GM12874 (cell line): ENCODE results near the gene RFC3.

Source experiments
- TF ChIP-seq, protein P1 (sequence below): IDR thresholded peaks from 2 replicates; pipeline ENCODE4 v1.5.1; 2011; ENCODE audit warnings: low read depth, mild to moderate bottlenecking, control low read depth, low read length, moderate library complexity; ENCODE audit not compliant: insufficient read depth

The RFC3 gene, protein sequence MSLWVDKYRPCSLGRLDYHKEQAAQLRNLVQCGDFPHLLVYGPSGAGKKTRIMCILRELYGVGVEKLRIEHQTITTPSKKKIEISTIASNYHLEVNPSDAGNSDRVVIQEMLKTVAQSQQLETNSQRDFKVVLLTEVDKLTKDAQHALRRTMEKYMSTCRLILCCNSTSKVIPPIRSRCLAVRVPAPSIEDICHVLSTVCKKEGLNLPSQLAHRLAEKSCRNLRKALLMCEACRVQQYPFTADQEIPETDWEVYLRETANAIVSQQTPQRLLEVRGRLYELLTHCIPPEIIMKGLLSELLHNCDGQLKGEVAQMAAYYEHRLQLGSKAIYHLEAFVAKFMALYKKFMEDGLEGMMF

DNA sequence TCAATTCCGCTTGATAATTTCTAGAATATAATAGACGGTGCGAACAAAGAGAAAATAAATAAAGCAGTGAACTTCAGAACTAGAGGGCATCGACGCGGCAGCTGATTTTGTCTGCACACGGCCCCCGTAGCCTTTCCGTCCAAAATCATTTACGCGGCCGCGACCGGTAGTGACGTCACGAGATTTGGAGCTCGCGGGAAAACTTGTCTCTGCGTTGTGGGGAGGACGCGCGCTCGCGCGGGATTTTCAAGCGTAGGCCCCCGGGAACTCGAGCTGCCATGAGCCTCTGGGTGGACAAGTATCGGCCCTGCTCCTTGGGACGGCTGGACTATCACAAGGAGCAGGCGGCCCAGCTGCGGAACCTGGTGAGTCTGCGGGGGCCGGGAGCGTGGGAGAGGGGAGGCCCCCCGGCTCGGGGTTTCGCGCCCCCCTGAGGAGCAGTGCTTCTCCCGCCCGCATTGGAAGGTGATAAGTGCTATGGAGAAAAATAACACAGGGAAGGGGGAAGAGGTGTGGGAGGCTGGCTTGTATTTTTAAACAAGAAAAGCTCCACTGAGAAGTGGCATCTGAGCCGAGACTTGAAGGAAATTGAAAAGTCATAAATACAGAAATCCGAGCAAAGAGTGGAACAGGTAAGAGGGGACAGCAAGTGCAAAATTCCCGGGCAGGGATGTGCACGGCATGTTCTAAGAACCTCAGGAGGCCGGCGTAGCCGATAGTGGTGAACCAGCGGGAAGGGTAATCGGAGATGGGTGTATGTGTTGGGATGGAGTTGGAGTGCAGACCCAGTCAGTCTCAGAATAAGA, at the start of gene RFC3:
Gene RFC3, plus strand, starts transcription at position 249 of the 806 bp plus-strand sequence. Its CDS starts 30 bp downstream, at position 279.
- TF ChIP-seq, protein P1, sequence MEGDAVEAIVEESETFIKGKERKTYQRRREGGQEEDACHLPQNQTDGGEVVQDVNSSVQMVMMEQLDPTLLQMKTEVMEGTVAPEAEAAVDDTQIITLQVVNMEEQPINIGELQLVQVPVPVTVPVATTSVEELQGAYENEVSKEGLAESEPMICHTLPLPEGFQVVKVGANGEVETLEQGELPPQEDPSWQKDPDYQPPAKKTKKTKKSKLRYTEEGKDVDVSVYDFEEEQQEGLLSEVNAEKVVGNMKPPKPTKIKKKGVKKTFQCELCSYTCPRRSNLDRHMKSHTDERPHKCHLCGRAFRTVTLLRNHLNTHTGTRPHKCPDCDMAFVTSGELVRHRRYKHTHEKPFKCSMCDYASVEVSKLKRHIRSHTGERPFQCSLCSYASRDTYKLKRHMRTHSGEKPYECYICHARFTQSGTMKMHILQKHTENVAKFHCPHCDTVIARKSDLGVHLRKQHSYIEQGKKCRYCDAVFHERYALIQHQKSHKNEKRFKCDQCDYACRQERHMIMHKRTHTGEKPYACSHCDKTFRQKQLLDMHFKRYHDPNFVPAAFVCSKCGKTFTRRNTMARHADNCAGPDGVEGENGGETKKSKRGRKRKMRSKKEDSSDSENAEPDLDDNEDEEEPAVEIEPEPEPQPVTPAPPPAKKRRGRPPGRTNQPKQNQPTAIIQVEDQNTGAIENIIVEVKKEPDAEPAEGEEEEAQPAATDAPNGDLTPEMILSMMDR: no peak

DNA sequence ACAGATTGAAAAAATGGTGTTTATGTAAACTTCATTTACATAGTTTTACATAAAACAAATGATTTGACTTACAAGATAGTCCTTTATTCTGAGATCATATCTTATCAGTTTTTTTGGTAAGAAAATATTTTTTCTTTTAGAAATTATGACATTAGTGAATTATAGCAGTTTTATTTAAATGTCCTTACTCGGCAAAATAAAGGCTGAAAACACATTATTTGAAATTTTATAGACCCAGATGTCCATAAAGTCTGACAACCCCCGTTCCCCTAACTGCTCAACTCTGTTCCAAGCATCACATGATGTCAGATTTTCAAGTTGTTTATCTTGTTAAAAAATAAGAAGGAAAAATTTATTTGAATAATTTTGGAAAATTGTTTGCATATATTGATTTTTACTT, 46.7 kb upstream of the RFC3 start:
- TF ChIP-seq, protein P1: no peak

DNA sequence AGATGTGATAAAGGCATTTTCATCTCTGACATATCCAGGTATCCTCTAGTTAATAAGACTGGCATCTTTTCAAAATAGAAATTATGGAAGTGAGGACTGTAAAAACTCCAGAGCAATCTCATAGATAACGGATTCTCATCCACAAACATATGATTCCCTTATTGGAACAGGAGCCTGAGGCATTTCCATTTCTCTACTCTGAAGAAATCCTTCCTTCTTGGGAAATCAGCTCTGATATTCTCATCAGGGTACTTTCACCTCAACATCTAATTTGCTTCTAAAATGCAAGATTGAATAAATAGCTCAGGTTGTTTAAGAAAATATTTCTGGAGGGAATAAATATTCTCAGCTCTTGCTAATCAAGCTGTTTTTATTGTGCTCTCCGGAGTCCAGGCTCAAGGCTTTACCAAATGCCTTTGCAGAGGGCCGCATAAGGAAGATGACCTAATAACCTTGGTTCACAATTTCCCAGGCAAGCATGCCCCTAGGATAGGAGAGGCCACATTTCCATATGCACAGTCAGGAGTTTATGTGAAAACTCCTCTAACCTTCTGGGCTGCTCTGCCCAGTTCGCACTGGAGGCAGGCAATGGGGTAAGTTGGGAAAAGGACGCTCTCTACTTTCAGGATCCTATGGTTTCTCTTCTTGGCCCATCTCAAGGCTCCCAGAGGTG, 44.0 kb upstream of the RFC3 start:
- TF ChIP-seq, protein P1: no peak

DNA sequence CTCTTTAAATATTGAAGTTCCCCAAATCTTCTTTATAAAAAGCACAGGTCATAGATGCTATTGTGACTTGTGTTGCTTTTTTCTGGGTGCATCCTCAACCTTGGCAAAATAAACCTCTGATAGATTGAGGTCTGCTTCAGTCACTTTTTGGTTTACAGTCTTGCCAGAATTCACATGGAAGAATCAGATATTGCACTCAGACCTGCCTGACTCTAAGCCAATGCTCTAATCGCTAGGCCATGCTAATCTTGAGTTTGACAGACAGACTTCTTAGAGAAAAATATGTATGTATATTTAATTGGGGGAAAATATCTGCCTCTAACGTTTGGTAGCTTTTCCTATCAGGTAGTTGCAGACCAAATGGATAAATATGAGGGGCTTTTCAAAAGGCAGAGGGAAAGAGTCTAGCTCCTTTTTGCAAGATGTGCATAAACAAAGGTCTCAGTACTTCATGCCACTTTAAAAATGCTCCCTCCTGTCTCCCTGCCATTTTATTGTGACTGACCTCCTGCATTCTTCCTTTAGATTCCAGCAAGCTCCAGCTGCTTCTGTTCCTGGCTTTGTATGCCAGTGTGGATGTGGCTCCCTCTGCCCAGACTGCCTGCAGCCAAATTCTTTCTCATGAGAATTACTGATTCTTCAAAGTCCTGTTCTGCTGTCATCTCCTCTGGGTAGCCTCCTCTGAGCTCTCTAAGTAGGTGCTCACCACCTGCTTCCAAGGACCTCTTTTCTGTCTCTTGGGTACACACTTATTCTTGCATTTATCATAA, 42.4 kb upstream of the RFC3 start:
- TF ChIP-seq, protein P1: no peak

DNA sequence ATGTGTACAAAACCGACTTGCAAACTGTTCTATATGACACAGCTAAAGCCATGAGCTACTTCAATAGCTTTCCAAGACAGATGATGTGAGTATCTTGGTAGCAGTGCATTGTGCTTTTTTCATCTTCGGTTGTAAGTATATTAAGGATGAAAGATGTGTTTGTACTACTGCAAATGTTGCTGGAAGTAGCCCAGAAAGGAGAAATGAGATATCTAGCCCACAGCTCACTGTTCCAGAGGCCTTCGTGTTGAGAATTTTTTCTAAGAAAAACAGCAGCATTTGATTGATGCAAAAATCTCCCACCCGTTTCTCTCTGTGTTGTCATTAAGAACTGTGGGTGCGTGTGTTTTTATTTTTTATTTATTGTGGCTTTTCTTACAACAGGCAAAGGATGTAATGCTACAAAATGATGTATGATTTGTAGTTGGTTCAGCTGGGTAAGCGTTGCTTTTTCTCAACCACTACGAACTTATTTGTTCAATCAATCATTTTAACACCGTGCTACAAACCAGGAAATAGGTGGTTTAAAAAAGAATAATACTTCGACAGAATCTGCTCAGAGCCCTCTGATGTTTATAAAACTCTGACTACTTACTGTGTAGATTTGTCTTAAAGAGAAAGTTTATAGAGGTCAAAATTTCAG, 41.6 kb upstream of the RFC3 start:
- TF ChIP-seq, protein P1: no peak

DNA sequence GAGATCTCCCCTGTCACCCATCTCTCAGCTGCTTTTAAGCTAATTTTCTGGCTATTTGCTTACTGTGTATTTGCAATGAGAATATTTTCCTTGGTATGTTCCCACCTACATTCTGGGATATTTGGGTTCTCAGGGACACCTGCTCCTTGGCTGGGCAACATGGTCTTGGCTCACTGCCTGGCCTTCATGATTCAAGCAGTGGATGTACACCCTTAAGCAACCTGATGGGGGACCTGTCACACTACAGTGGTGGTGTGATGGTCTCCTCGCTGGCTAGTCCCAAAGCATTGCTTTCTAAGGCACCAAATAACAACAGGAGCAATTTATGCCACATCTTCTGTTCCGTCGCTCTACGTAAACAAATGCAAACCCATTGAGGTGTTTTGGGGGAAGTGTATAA, 35.3 kb upstream of the RFC3 start:
- TF ChIP-seq, protein P1: no peak
